KMS-11 (cell line): ENCODE measurements around the gene MTX3.

Experiments used
- H2AFZ ChIP-seq: fragments of 200-600 bp; sonication (generic); 2 replicates; pipeline ENCODE4 v1.6.1; 2016; ENCODE audit warnings: antibody characterized with exemption, mixed run types, low read depth
- H3K27ac ChIP-seq: fragments of 200-600 bp; sonication (generic); 2 replicates; pipeline ENCODE4 v1.6.1; 2016; ENCODE audit warnings: mild to moderate bottlenecking, mixed run types
- H3K27me3 ChIP-seq: fragments of 200-600 bp; sonication (generic); 2 replicates; pipeline ENCODE4 v1.6.1; 2017; ENCODE audit warnings: mild to moderate bottlenecking, low read depth, mixed run types, moderate library complexity; ENCODE audit not compliant: insufficient read depth
- H3K36me3 ChIP-seq: fragments of 200-600 bp; sonication (generic); 2 replicates; pipeline ENCODE4 v1.6.1; 2017; ENCODE audit warnings: mild to moderate bottlenecking, mixed run types; ENCODE audit not compliant: insufficient read depth
- H3K4me1 ChIP-seq: fragments of 200-600 bp; sonication (generic); 2 replicates; pipeline ENCODE4 v1.6.1; 2016; ENCODE audit warnings: mild to moderate bottlenecking, low read depth, mixed run types; ENCODE audit not compliant: poor library complexity, severe bottlenecking
- H3K4me2 ChIP-seq: fragments of 200-600 bp; sonication (generic); 2 replicates; pipeline ENCODE4 v1.7.0; 2016; ENCODE audit warnings: mild to moderate bottlenecking, mixed run types
- H3K4me3 ChIP-seq: fragments of 200-600 bp; sonication (generic); IDR thresholded peaks from 2 replicates; pipeline ENCODE4 v1.6.1; 2017; ENCODE audit warnings: low read depth, low read length, mixed read lengths; ENCODE audit not compliant: insufficient read depth
- H3K79me2 ChIP-seq: fragments of 200-600 bp; sonication (generic); 2 replicates; pipeline ENCODE4 v1.6.1; 2016; ENCODE audit warnings: low read depth, mixed run types; ENCODE audit not compliant: insufficient read depth
- H3K9ac ChIP-seq: fragments of 200-600 bp; sonication (generic); 2 replicates; pipeline ENCODE4 v1.6.1; 2016; ENCODE audit warnings: mild to moderate bottlenecking, mixed run types
- H4K20me1 ChIP-seq: fragments of 200-600 bp; sonication (generic); 2 replicates; pipeline ENCODE4 v1.6.1; 2016; ENCODE audit warnings: mild to moderate bottlenecking, mixed run types; ENCODE audit not compliant: insufficient read depth
- TF ChIP-seq, protein P1 (sequence below): fragments of 200-600 bp; sonication (generic); conservative IDR thresholded peaks from 2 replicates; pipeline ENCODE4 v1.6.1; 2017; ENCODE audit warnings: low read depth, mild to moderate bottlenecking, antibody characterized with exemption, low read length, moderate library complexity, mixed read lengths

Gene MTX3

DNA sequence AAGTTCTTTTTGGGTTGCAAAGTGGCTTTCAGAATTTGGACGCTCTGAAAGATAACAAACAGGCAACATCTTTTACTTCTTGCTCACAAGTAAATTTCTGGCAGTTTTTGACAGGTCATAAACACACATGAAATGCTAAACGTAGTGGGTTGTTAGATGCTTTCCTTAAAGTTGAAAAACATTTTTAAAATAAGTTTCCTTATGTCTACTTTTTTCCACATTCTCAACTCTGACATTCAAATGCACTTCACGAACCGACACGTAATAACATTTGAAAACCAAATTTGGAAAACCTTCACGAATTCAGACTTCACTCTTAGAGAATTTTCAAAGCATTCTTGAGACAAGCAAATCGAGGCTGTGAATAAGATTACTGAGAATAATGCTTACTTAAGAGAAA lies 26.9 kb downstream of the MTX3 start:
- no peaks in the 10 kb centered on the region for H3K36me3 ChIP-seq
- no peaks in the 10 kb centered on the region for H3K4me1 ChIP-seq

DNA sequence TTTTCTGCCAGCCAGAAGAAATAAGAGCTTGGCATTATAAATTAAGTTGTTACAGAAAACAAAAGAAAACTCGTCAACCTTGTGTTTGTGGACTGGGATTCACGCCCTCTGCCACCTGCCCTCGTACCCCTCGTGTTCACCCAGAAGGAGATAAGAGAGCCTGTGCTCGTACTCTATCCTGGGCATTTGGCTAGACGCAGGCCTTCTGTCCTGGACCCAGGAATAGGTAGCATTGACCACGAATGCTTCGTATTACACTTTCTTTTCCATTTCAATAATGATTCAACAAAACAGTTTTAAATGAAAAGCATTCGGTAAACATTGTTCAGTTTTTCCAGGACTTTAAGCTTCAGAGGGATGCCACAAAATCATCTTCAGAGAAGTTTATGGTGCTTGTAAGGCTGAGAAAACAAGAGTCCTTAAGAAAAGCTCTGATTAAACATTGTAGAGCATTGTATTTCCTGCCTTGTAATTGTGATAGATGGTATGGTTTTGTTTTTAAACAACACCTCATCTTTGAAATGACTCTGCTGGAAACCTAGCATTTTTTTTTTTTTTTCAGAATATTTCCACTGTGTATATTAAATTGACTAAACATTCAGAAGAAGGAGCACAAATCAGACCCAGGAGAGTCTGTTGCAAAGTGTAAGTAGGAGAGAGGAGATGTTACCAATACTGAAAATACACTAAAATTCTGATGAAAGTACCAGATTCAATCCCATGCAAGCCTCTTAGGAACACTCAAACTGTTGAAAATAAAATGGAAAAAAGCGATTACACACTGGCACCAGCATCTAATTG lies 27.6 kb downstream of the MTX3 start:
- Histone ChIP-seq H3K27ac (no peak overlapping the region), H4K20me1 (no peaks in the 10 kb centered on the region), H3K9ac (no peak overlapping the region), H3K4me1 (no peaks in the 10 kb centered on the region), H3K4me2 (no peak overlapping the region), H3K79me2 (no peaks in the 10 kb centered on the region), H2AFZ (no peak overlapping the region), H3K4me3 (no peak overlapping the region), H3K27me3 (no peaks in the 10 kb centered on the region), H3K36me3 (no peaks in the 10 kb centered on the region)
- TF ChIP-seq, protein P1, sequence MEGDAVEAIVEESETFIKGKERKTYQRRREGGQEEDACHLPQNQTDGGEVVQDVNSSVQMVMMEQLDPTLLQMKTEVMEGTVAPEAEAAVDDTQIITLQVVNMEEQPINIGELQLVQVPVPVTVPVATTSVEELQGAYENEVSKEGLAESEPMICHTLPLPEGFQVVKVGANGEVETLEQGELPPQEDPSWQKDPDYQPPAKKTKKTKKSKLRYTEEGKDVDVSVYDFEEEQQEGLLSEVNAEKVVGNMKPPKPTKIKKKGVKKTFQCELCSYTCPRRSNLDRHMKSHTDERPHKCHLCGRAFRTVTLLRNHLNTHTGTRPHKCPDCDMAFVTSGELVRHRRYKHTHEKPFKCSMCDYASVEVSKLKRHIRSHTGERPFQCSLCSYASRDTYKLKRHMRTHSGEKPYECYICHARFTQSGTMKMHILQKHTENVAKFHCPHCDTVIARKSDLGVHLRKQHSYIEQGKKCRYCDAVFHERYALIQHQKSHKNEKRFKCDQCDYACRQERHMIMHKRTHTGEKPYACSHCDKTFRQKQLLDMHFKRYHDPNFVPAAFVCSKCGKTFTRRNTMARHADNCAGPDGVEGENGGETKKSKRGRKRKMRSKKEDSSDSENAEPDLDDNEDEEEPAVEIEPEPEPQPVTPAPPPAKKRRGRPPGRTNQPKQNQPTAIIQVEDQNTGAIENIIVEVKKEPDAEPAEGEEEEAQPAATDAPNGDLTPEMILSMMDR: no peak

More for the DNA sequence above, 26.9 kb downstream of the MTX3 start:
- Histone ChIP-seq H3K27me3 (no peaks in the 10 kb centered on the region), H3K27ac (no peak overlapping the region), H3K4me3 (no peak overlapping the region), H3K79me2 (no peaks in the 10 kb centered on the region), H2AFZ (no peak overlapping the region), H4K20me1 (no peaks in the 10 kb centered on the region), H3K9ac (no peak overlapping the region), H3K4me2 (no peak overlapping the region)
- TF ChIP-seq, protein P1: no peak

DNA sequence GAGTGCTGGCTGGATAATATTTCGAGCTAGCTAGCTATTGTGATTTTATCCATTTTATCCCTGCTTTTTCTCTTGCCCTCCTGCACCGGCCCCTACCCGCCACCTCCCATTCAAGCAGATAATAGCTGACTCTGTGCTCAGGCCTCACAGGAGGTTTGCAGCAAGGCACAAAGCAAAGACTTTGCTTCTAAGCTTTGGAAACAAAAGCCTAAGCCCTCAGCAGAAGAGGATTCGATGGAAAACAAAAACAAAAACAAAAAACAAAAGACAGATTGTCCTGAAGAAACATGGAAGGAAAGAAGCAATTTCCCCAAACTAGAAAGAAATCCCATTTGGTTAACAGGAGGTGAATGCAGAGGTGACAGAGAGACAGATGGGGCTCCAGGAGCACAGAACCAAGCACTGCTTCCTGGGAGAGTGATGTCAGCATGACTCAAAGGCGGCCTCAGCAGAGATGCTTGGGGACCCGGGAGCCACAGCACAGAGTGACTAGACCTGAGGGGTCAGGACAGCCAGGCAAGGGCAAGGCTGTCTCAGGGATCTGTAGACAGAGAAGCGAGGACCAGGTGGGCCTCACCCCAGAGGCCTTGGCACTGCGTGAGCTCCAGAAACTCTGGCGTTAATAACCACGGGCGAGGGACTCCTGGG lies 28.4 kb downstream of the MTX3 start:
- H4K20me1 ChIP-seq: no peaks in the 10 kb centered on the region
- H3K4me1 ChIP-seq: no peaks in the 10 kb centered on the region
- no peak overlapping the region for H3K4me2 ChIP-seq
- no peak overlapping the region for H2AFZ ChIP-seq
- H3K9ac ChIP-seq: no peak overlapping the region
- no peaks in the 10 kb centered on the region for H3K27me3 ChIP-seq
- H3K27ac ChIP-seq: no peak overlapping the region
- no peaks in the 10 kb centered on the region for H3K79me2 ChIP-seq
- H3K4me3 ChIP-seq: no peak overlapping the region
- no peaks in the 10 kb centered on the region for H3K36me3 ChIP-seq
- TF ChIP-seq, protein P1: no peak

DNA sequence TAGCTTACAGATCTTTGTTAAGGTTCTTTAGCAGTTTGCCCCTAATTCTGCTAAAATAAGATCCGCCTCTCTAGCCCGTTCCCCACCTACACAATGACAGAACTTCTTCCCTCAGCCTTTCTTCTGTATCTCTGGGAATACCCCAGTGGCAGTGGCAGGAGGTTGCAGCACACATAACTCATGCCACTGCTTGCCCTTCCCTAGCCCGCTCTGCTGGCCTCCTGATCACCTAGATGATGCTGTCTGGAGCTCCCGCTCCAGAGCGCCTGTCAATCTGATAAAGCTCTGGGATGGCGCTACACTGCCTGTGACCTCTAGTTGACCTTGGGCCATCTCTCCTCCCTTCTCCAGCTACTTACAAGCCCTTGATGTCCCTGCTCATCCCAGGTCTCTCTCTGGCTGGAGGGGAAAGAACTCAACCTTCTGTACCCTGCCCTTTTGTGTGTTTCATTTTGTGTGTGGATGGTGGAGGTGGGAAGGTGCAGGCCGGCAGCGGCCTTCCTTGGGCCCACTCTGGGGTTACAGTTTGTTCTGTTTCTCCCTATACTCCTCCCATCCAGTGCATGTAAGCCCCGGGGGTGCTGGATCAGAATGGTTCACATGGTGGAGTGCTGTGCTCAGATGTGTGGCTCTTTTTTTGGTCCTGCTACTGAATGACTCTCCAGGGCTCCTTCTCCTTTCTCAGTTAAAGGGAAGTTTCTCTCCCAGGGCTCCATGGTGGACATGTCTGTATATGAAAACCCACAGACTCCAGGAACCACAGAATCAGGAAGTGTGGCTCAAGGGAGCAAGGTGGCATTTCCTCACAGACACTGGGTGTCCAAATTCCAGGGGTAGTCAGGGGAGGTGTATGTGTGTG lies 29.1 kb downstream of the MTX3 start:
- Histone ChIP-seq H3K4me3 (no peak overlapping the region), H3K4me1 (no peaks in the 10 kb centered on the region), H3K27me3 (no peaks in the 10 kb centered on the region), H3K9ac (no peak overlapping the region), H4K20me1 (no peaks in the 10 kb centered on the region), H2AFZ (no peak overlapping the region), H3K36me3 (no peaks in the 10 kb centered on the region), H3K79me2 (no peaks in the 10 kb centered on the region), H3K4me2 (no peak overlapping the region), H3K27ac (no peak overlapping the region)
- TF ChIP-seq, protein P1: no peak
